GM21825 (cell line): ENCODE data around the gene CELSR1.

Experiments used
- ATAC-seq: cut with Tn5 transposase; IDR thresholded peaks from one replicate; pipeline ENCODE4 v1.9.1; 2021; ENCODE audit warnings: mild to moderate bottlenecking, moderate library complexity; ENCODE audit not compliant: unreplicated experiment

The CELSR1 gene

DNA sequence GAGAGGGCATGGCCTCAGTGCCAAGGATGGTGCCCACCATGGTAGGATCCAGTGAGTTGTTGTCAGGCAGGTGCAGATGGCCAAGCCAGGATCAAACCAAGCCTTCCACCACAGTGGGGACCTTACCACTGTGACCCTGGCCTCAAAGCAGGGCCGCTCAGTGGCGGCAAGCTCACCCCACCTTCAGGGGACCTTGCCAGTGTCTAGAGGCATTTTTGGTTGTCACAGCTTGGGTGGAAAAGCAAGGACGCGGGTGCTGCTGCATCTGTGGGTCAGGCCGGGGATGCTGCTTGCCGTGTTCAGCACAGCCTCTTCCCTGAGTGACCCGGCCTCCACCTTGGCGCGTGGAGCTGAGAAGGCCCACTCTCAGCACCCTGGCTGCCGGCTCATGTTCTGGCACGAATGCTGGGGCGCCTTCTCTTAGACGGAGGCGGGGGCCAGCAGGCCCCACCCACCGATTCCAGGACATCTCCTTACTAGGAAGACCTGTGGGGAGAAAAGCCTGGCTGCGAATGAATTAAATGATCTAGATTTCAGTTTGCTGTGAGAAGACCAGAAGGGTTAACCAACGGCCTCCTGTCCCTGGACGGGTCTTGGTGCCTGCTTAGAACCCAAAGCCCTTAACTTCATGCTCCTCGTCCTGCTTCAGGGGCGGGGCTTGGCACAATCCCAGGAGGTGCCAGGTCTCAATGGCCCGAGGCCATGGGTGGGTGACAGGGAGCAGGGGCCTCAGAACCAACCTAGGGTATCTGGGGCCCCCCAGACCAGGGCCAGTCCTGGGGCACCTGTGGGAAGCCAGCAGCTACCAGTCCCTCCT, 183.0 kb downstream of the CELSR1 start:
- no peak for ATAC-seq

DNA sequence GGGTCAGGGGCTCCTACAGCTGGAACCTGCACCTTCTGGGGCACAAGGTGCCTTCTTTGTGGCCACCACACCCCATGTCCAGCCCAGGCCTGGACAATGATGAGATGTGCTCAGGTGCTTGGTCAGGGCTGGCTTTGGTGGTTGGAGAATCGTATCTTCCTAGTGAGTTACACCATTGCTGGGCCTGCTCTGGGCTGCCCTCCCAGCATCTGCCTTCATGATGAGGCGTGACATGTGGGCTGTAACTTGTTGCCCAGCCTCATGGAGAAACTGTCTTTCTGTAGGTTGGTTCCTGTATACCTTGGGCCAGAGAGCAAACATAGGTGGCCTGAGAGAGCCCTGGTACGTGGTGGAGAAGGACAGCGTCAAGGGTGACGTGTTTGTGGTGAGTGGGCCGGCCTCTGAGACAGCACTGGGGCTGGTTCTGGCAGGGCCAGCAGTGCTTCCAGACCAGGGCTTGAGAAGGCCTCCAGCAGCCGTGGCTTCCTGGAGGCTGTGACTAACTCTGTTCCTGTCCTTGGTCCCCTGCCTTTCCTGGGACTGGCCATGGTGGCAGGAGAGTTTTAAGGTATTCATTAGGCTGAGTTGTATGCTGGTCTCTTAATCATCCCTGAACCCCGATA, 183.8 kb downstream of the CELSR1 start:
- ATAC-seq = no peak

DNA sequence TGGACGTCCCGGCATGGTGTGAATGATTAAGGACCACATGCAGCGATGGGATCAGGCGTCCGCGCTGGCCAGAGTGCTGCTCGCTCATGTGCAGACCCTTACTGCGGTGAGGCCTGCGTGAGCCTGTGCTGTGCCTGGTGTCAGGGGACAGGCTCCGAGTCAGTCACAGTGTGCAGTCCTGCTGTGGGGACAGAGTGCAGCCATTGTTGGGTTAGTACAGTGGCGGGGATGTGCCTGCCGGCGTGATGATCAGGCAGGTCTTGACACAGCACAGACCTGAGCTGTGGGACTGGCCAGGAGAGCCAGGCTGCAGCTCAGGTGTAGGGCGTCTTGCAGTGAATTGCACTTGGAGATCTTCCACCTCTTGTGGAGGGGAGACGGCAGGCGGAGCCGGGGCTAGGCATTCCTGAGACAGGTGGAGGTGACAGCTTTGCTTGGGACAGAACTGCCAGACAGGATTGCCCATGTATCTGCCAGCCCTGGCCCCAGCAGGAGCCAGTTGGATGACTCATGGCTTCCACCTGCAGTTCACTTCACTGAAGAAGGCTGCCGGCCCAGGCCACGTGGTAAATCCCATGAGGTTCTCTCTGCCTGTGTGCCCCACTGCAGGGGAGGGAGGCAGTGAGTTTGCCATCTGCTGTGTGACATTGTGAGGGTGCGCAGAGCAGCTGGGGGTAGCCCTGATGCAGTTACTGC, 184.6 kb downstream of the CELSR1 start:
- ATAC-seq = no peak

DNA sequence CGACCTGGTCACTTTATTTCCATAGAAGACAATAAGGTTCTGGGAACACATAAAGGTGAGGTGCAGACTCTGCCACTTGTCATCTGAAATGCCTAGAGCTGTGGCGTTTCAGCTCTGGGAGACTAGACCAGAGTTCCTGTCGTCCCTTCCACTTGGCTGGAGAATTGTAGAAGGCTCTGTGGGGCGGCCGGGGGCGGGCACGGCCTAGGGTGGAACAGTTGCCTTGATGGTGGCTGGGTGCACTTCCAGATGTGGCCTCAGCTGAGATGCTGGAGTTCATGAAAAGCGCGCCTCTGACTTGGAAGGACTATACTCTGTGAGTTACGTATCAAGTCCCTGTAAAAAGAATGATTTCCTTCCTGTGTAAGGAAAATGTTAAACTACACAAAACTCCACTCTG, 185.1 kb downstream of the CELSR1 start:
- no peak for ATAC-seq

DNA sequence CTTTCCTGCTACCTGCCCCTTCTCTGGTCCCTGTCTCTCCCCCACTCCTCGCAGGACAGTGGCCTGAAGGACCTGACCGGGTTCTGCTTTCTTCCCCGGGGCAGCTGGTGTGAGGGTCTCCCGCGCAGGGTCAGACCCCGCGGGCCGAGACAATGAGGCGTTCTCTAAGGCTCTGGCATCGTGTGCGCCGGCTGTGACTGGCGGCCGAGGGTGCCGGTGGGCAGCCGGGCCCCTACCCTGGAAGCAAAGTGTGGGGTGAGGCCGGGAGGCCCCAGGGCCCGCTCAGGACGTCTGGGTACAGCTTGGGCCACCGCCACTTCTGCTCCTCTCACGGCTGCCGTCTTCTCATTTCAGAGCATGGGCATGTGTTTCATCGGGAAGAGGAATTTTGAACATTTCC, 185.7 kb downstream of the CELSR1 start:
- no peak for ATAC-seq

DNA sequence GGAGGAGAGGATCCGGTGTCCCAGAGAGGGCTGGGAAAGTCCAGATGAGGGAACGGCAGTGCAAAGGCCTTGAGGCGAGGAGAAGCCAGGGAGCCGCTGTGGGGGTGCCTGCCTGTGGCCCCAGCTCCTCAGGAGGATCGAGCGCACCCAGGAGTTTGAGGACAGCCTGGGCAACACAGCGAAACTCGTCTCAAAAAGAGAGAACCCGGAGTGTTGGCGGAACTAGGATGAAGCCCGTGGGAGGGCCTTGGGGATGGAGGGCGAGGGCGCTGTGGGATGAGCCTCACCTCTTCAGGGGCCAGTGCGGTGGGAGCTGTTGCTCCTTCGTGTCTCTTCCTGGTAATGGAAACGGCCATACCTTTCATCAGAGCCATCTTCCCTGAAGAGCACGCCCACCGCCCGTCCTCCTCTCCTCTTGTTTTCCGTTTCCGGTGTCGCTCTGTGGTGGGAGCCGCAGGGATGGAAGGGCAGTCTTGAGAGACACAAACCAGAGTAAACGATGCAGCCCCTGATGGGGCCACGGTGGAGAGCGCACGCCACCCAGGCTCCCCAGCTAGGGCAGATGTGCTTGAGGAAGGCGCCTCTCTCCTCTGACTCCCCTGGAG, 186.2 kb downstream of the CELSR1 start:
- no peak for ATAC-seq

DNA sequence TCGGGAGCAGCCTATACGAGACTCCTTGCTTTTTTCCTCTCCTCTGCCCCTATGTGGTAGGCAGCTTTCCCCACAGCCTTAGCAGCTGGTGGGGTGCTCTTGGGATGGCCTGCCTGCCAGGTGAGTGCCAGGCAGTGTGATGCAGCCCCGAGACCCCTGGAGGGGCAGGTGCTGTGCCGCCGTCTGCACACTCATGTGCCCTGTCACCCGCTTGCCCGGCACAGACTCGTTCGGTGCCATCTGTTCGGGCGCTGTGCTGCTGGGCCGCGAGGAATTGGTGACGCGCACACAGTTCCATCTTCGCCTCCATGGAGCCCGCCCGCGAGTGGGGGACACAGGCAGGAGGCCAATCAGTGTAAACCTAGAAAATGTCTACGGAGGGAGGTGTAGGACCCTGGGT, 186.8 kb downstream of the CELSR1 start:
- ATAC-seq = no peak

DNA sequence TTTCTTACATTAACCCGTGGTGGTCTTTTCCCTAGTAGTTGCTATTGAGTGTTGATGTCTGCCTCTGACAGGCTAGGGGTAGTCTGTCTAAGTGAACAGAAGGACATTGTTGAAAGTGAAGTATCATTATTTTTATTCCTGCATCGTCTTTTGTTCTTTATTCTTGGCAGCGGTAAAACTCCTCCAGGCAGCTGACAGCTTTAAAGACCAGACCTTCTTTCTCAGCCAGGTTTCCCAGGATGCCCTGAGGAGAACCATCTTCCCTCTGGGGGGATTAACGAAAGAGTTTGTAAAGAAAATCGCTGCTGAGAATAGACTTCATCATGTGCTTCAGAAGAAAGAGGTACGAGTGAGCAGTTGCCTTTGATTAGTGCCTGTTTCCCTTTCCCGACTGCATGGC, 187.3 kb downstream of the CELSR1 start:
- ATAC-seq = no peak

DNA sequence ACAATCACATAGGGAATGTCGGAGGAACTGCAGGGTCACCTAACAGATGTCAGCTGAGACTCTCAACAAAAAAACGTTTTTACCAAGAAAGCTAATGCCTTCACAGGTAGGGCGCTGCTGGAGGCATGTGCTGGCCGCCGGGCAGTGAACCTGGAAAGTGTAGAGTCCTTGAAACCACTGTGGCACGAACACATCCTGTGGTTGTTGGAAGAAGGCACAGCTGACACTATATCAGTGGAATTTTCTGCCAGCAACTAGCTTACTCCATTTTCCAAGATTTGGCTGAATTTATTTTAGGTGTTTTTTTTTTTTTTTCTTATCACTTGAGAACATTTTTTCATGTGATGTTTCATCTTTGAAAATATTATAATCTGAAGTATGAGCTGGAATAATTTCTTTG, 187.7 kb downstream of the CELSR1 start:
- ATAC-seq = no peak

DNA sequence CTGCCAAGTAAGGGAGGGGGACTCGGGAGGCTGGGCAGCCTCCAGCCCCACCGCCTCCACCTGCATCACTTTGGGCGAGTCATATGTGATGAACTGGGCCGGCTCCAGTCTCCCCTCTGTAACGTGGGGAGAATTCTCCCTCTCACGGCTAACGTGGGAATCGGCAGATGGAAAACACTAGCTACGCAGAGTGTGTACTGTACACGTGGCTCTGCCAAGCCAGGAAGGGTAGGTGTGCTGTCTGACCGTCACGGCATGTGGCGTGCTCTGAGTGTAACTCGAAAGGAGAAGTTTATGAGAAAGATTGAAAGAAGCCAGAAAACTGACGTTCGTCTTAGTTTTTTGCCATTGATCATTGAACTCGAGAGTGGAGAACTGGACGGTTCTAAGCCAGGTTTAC, 188.2 kb downstream of the CELSR1 start:
- no peak for ATAC-seq

DNA sequence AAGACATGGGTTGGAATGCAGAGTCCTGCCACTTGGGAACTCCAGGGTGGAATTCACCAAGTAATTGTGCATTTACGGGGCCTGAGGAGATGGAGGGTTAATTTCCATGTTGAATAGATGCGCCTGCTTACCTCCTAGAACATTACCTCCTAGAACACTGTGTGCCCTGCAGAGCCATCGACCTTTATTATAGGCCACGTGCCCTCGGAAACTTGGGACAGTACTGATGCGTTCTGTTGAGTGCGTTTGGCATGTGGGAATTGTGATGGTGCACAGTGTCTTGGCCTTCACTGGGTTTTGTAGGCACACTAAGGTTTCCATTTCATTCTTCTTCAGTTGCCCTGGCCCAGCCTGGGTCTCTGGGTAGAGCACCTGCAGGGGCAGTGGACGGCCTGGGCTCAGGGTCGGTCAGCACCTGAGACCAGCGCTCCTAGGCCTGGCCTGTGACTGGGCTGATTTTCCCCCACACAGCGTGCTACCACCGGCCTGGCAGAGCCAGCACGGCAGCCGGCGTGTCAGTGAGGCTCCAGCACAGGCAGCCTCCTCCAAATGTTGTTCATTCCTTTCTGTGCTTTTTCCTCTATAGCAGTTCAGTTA, 189.2 kb downstream of the CELSR1 start:
- no peak for ATAC-seq

DNA sequence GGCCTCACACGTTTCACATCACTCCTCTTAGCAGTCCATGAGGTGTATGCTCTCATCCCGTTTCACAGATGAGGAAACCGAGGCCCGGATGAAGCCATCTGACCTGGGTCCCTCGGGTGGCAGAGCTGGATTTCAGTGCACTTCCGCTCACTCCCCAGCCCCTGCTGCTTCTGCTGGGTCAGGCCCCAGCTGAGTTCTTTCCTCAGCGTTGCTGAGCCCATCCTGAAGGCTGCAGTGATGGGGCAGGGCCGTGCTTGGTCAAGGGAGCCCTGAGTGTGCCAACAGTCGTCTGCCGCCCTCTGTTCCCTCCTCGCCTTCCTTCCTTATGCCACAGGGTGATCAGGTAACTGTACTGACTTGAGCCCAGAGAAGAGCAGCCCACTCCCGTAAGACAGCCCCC, 189.8 kb downstream of the CELSR1 start:
- no peak for ATAC-seq

DNA sequence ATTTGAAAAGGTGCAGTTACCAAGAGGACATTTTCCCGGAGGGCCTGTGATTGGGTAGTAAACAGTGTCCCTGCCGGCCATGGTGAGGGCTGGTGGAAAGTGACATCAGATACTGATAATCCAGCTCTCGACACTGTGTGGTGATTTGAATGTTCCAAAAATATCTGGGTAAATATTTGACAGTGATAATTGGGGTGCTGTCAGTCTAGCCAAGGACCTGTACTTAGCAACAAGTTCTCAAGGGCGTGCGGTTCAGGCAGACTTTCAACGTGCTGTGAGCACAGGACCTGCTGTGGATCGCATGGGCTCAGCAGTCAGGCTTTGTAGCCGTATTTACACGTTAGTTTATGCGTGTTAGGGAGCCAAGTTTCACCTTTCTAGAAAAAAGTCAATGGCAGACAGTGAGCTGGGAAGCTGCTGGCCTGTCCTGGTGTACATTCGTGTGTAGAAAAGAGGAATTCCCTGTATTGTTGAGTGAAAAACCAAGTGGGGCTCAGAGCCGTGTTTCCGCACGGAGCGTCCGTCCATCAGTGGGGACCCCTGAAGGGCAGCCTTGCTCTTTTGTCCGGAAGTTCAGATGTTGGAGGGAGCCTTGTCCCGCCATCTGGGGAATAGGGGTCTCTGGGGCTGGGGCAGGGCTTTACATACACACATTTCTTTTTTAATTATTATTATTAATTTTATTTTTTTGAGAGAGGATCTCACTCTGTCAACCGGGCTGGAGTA, 190.6 kb downstream of the CELSR1 start:
- no peak for ATAC-seq

DNA sequence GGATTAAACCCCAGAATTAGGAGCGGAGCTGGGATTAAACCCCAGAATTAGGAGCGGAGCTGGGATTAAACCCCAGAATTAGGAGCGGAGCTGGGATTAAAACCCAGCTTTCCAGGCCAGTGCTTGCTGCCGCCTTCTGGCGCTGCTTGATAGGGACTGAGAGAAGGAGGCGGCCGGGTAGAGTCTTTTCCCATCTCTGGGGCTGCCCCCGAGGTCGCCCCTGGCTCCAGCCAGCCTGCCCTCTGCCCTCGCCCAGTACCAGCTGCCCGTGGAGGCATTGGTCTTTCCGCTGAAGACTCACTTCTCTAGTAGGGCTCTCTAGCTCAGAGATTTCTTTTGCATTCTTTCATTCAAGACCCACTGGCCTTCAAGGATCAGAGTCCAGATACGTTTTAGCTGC, 196.7 kb downstream of the CELSR1 start:
- ATAC-seq = no peak

DNA sequence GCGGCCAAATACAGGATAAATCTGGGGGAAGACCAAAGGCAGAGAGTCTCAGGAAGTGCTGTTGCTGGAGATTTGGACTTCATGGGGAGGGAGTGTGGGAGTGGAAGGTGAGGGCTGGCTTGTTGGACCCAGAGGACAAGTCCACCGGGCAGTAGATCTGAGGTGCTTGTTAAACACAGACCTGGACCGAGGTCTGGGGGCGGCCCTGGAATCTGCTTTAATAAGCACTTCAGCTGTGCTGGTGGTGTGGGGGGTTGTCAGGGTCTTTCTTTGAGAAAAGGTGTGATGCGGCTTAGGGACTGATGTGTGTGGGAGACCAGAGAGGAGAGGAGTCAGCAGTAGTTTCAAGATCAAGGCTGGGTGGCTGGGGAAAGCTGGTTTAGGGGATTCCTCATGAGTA, 197.5 kb downstream of the CELSR1 start:
- ATAC-seq = no peak

DNA sequence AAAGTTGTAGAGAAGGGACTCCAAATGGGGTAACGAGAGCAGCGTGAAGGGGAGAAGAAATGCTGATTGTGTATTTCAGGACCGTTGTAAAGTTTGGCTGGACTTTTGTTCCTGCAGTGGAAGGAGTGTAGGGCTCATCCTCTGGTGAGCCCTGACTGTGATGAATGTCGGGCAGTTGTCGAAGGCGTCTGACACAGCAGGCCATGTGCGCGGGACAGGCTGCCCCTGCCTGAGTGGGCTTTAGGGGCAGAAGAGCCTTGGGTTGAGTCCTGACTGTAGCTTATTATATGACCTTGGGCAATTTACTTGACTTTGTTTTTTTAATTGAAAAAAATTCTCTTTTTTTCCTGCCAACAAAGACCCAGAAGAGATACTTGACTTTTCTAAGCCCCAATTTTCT, 198.8 kb downstream of the CELSR1 start:
- no peak for ATAC-seq

DNA sequence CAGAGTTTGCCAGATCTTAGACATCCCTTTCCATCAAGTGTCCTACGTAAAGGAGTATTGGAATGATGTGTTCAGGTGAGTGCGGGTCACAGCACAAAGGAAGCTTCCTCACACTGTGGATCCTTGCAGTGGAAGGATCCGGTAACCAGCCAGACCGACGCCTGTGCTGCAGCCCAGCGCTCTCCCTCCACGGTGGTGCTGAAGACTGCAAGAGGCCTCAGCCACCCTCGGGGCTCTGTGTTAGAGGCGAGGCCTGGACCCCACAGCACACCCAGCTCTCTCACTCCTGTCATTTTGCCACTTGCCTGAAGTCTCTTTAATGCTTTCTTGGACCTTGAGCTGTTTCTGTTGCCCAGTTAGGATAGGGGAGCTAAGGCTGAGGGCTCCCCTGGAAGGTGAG, 199.6 kb downstream of the CELSR1 start:
- ATAC-seq = no peak

DNA sequence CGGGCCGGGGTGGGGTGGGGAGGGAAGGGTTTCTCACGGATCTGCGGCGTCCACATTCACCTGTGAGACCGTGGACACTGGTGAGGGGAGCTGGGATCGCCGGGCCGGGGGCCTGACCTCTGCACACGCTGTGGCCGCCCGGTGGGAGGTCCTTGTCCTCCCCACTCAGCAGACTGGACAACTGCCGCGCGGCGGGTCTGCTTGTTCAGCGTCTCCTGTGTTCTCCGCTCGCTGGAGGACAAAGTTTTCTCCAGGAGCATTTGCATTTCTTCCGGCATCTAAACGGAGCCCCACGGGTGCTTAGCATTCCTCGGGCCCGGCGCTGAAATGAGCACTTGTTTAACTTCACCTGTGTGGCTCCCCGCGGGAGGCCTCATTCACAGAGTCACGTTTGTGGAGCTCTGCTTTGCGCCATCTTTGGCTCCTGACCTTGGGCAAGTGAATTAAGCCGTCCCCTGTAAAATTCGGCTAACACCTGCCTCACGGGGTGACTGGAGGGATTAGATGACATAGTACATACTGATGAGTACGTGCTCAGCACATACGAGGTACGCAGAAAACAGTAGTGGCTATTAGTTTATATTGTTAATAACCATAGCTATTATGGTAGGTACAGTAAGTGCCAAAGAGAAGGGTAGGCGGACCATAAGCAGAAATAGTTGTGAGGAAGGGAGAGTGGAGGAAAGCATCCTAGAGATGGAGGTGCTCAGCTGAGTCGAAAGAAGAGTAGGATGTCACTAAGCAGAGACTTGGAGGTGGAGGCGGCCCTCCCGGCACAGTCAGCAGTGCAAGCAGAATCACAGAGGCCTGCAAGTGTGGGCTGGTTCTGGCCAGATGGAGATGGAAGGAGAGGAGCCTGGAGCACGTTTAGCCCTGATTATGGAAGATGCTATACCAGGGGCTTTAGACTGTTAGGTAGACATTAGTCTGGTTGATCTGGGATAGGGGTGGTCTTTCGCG, 201.0 kb downstream of the CELSR1 start:
- no peak for ATAC-seq
